OCI-M2 (cell line): Measurements from ENCODE around the gene HS3ST3A1.
"Not testable (repeated sequence)": the region's sequence is repeated elsewhere in the genome, so short reads cannot be mapped to it uniquely, and the experiment has no call there.

Experiments
- DNase-seq: peaks from one replicate; lab custom pipeline; 2025; ENCODE audit not compliant: unreplicated experiment; lab: John Stamatoyannopoulos, UW

Gene HS3ST3A1

GRCh38 chr17:13576661-13577526, 24.8 kb downstream of the HS3ST3A1 start:
- DNase-seq, result no peak

GRCh38 chr17:13575922-13576419, 25.8 kb downstream of the HS3ST3A1 start:
- DNase-seq, result no peak

- no peak for DNase-seq
Observed at GRCh38 chr17:13575466-13575865, 26.3 kb downstream of the HS3ST3A1 start.

GRCh38 chr17:13572581-13572980, 29.1 kb downstream of the HS3ST3A1 start:
- no peak for DNase-seq

GRCh38 chr17:13569398-13570123, 32.2 kb downstream of the HS3ST3A1 start:
- no peak for DNase-seq

- DNase-seq, result no peak
Observed at GRCh38 chr17:13568582-13569397, 32.9 kb downstream of the HS3ST3A1 start.

GRCh38 chr17:13563866-13564265, 37.9 kb downstream of the HS3ST3A1 start:
- no peak for DNase-seq

GRCh38 chr17:13562271-13562800, 39.4 kb downstream of the HS3ST3A1 start:
- no peak for DNase-seq

GRCh38 chr17:13561606-13562270, 40.0 kb downstream of the HS3ST3A1 start:
- DNase-seq, result no peak

GRCh38 chr17:13560935-13561334, 40.8 kb downstream of the HS3ST3A1 start:
- DNase-seq, result no peak

- DNase-seq, result no peak
Observed at GRCh38 chr17:13558588-13558987, 43.1 kb downstream of the HS3ST3A1 start.

- no peak for DNase-seq
Observed at GRCh38 chr17:13557077-13557476, 44.7 kb downstream of the HS3ST3A1 start.

GRCh38 chr17:13554231-13554630, 47.5 kb downstream of the HS3ST3A1 start:
- no peak for DNase-seq

- DNase-seq, result no peak
Observed at GRCh38 chr17:13550291-13550690, 51.4 kb downstream of the HS3ST3A1 start.

GRCh38 chr17:13548576-13548975, 53.2 kb downstream of the HS3ST3A1 start:
- not testable (repeated sequence) for DNase-seq

GRCh38 chr17:13546851-13547250, 54.9 kb downstream of the HS3ST3A1 start:
- DNase-seq, result no peak

GRCh38 chr17:13545941-13546340, 55.8 kb downstream of the HS3ST3A1 start:
- no peak for DNase-seq

- no peak for DNase-seq
Observed at GRCh38 chr17:13544765-13545164, 57.0 kb downstream of the HS3ST3A1 start.

GRCh38 chr17:13544292-13544691, 57.4 kb downstream of the HS3ST3A1 start:
- no peak for DNase-seq

GRCh38 chr17:13542636-13543035, 59.1 kb downstream of the HS3ST3A1 start:
- DNase-seq, result no peak
